ENCODE measurements around the gene SETD7.

- TF ChIP-seq ZNF565 (CRISPR knock-in tag; conservative IDR thresholded peaks at IDR 0.05; ENCODE audit: low read depth), result no peak
- no peak for TF ChIP-seq PATZ1 (CRISPR knock-in tag; IDR thresholded peaks at IDR 0.05; ENCODE audit: borderline replicate concordance)
- no peak for TF ChIP-seq SNAI2 (CRISPR knock-in tag; IDR thresholded peaks at IDR 0.05)
- TF ChIP-seq ISL1 (CRISPR knock-in tag; IDR thresholded peaks at IDR 0.05), result no peak
- no peak for TF ChIP-seq ZNF70 (CRISPR knock-in tag; IDR thresholded peaks at IDR 0.05)
- TF ChIP-seq ZFP3 (CRISPR knock-in tag; IDR thresholded peaks at IDR 0.05), result no peak
- no peak for TF ChIP-seq TCF4 (CRISPR knock-in tag; IDR thresholded peaks at IDR 0.05; ENCODE audit: borderline replicate concordance)
- no peak for TF ChIP-seq ARNTL (CRISPR knock-in tag; IDR thresholded peaks at IDR 0.05; ENCODE audit: borderline replicate concordance, low read depth)
- no peak for TF ChIP-seq CSDC2 (CRISPR knock-in tag; IDR thresholded peaks at IDR 0.05)
- TF ChIP-seq OSR1 (CRISPR knock-in tag; IDR thresholded peaks at IDR 0.05), result no peak
Measured at GRCh38 chr4:139563515-139563914, 7.5 kb upstream of the SETD7 start.
